Central memory CD8-positive, alpha-beta T cell (primary cell): ENCODE measurements around the gene BAK1.

Source experiments
- ATAC-seq: fragments of 150-1000 bp; cut with Tn5 transposase; replicated peaks from 2 replicates; pipeline ENCODE4 v1.10.0; 2022; ENCODE audit warnings: mild to moderate bottlenecking, moderate FRiP score, moderate number of reproducible peaks; ENCODE audit not compliant: poor library complexity, severe bottlenecking; ENCODE audit errors: extremely low read depth
- DNase-seq, 2 donors: peaks; one replicate each; pipeline ENCODE4 v3.0.0; 2021; ENCODE audit warnings: low spot score in 2 of 2
- H3K27ac Mint-ChIP-seq: one replicate; pipeline ENCODE4 v1.8.0; 2022; ENCODE audit warnings: low read depth, mild to moderate bottlenecking, moderate library complexity, mixed read lengths
- H3K27me3 Mint-ChIP-seq: one replicate; pipeline ENCODE4 v1.8.0; 2022; ENCODE audit warnings: mixed read lengths
- H3K36me3 Mint-ChIP-seq: one replicate; pipeline ENCODE4 v1.8.0; 2022; ENCODE audit warnings: mild to moderate bottlenecking, moderate library complexity, mixed read lengths; ENCODE audit not compliant: insufficient read depth
- H3K4me1 Mint-ChIP-seq: one replicate; pipeline ENCODE4 v1.8.0; 2022; ENCODE audit warnings: mixed read lengths
- H3K4me3 Mint-ChIP-seq: one replicate; pipeline ENCODE4 v1.8.0; 2022; ENCODE audit warnings: mild to moderate bottlenecking, moderate library complexity, mixed read lengths
- H3K9me3 Mint-ChIP-seq: one replicate; pipeline ENCODE4 v1.8.0; 2022; ENCODE audit warnings: mixed read lengths

The BAK1 gene

DNA sequence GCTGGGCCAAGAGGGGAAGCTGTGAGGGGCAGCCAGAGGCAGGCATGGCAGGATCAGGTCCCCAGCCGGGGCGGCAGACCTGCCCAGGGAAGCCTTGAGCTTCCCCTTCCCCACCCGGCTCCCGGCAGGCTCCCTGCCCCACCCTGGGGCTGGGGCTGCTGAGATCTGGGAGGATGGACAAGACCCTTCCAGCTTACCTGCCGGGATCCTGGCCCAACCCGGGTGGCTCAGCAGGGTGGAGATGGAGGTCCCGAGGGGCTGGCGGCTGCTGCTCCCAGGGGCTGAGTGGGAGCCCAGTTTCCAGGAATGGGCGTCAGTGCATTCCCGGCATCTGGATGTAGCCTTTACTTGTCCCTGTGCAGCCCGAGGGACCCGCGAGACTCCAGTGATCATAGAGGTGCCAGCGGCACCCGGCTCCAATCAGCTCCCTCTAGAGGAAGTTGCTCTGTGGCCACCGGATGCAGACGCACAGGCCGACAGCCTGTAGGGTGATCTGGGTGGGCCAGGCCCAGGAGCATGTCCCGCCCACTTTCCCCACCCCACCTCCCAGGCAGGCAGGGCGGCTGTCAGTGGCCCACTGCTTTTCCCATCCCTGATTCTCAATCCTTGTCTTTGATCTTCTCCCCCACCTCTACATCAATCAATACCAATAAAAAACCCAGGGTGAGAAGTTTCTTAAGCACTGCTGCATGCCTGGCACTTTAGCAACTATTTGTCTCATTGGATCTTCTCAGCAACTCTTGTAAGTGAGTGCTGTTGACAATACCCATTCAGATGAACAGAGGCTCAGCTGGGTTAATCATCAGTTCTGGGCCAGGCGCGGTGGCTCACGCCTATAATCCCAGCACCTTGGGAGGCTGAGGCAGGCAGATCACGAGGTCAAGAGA is at the start of gene BAK1:
BAK1 (minus strand) TSS at position 449 of the 887 bp plus-strand sequence. CDS start 2,672 bp downstream, outside the sequence.
- Mint-ChIP-seq H3K27me3 (no peaks in the 10 kb centered on the region), H3K27ac (peak within 1 kb of the TSS; percentile 97), H3K36me3 (peaks cover 22% of the 10 kb centered on the region), H3K9me3 (no peaks in the 10 kb centered on the region), H3K4me1 (peaks cover 29% of the 10 kb centered on the region), H3K4me3 (peak within 1 kb of the TSS; percentile 89)
- ATAC-seq (peak; percentile 95), DNase-seq (peak; percentile 66 to 68)

DNA sequence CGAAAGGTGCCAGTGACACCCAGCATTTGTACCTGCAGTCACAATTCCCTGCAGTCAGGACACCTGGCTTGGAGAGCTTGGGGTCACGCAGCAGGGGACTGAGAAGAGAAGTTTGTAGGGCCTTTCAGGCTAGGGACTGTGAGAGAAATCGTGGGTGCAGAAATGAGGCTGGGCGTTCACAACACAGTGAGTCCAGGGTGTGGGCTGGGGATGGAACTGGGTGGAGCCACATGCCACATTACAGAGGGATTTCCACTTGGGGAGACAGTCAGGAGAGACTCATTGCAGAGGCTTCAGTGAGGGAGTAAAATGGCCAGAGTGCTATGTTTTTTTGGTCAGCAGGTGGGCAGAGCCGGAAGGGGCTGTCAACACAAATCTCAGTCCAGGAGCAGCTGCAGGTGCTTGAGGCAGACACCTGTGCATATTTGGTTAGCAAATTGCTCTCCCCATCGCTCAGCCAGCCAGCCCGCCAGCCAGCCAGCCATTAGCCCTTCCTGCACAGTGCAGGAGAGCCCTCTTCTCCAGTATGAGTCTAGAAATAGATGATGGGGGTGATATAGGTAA is 48.4 kb upstream of the BAK1 start:
- no peak overlapping the region for H3K4me3 Mint-ChIP-seq
- no peaks in the 10 kb centered on the region for H3K27me3 Mint-ChIP-seq
- no peaks in the 10 kb centered on the region for H3K9me3 Mint-ChIP-seq
- ATAC-seq, result no peak
- no peak for DNase-seq
- H3K4me1 Mint-ChIP-seq, result peaks cover 62% of the 10 kb centered on the region
- no peak overlapping the region for H3K27ac Mint-ChIP-seq
- H3K36me3 Mint-ChIP-seq, result peaks cover 13% of the 10 kb centered on the region

DNA sequence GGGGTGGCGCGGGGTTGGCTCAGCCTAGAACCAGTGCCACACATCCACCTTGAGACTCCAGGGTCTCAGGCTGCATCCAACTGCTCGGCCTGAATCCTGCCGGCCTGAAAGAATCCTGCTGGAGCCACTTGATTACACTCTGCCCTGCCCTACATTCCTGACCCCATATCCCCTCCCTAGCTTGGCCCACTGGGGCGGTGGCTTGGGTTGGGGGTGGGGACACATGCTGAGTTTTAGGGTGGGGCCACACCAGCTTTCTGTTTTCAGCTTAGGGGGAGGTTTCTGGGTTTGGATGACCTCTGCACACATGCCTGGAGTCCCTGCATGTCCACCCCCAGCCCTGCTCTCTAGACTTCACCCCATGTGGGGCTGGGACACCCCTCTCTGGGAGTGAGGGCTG is 47.8 kb upstream of the BAK1 start:
- Mint-ChIP-seq H3K4me3 (no peak overlapping the region), H3K36me3 (peaks cover 15% of the 10 kb centered on the region), H3K9me3 (no peaks in the 10 kb centered on the region), H3K27me3 (no peaks in the 10 kb centered on the region), H3K4me1 (peaks cover 64% of the 10 kb centered on the region), H3K27ac (peak overlapping the region; percentile 27)
- no peak for ATAC-seq
- no peak for DNase-seq

DNA sequence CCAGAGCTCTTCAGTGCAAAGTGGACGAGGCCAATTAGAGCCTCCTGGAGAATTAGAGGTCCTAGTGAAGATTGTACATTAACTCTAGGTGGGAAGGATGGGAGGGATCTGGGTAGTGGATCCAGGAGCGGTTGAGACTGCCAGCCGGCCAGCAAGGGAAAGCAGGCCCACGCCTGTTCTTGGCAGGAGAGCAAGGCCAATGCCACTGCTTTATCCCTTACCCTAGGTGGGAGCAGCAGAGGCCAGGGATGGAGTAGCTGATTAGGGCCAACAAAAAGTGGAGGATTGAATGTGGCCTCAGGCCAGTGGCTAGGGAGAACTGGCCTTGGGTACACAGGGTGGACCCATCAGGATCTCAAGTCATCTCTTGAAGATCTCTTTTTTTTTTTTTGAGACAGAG is 44.8 kb upstream of the BAK1 start:
- Mint-ChIP-seq H3K9me3 (no peaks in the 10 kb centered on the region), H3K4me1 (peaks cover 59% of the 10 kb centered on the region), H3K4me3 (no peak overlapping the region), H3K27me3 (no peaks in the 10 kb centered on the region), H3K36me3 (peaks cover 12% of the 10 kb centered on the region), H3K27ac (peak overlapping the region; percentile 36)
- no peak for DNase-seq
- no peak for ATAC-seq

DNA sequence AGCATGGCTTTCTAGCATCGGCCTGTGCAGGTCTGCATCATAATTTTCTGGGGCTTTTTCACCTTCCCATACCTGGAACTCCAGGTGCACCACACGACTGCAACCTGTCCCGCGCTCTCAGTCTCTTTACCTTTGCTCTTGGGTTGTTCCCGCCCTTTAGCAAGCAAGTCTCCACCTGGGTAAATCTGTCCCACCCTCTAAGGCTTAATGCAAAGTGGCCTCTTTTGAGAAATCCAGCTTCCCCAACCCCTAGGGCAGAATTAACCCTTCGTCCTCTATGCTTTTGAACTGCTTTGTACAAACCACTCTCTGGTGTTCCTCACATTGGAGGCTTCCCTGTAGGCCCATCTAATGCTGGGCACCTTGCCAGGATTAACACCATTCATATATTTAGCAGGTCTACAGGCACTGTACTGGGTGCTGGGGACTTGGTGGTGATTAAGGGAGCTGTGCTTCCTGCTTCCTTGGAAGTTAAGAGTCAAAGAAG is 43.9 kb upstream of the BAK1 start:
- ATAC-seq (no peak), DNase-seq (no peak)
- peak overlapping the region; percentile 25 for H3K27ac Mint-ChIP-seq
- no peaks in the 10 kb centered on the region for H3K27me3 Mint-ChIP-seq
- no peaks in the 10 kb centered on the region for H3K9me3 Mint-ChIP-seq
- peaks cover 13% of the 10 kb centered on the region for H3K36me3 Mint-ChIP-seq
- H3K4me1 Mint-ChIP-seq, result peaks cover 68% of the 10 kb centered on the region
- peak overlapping the region; percentile 87 for H3K4me3 Mint-ChIP-seq

DNA sequence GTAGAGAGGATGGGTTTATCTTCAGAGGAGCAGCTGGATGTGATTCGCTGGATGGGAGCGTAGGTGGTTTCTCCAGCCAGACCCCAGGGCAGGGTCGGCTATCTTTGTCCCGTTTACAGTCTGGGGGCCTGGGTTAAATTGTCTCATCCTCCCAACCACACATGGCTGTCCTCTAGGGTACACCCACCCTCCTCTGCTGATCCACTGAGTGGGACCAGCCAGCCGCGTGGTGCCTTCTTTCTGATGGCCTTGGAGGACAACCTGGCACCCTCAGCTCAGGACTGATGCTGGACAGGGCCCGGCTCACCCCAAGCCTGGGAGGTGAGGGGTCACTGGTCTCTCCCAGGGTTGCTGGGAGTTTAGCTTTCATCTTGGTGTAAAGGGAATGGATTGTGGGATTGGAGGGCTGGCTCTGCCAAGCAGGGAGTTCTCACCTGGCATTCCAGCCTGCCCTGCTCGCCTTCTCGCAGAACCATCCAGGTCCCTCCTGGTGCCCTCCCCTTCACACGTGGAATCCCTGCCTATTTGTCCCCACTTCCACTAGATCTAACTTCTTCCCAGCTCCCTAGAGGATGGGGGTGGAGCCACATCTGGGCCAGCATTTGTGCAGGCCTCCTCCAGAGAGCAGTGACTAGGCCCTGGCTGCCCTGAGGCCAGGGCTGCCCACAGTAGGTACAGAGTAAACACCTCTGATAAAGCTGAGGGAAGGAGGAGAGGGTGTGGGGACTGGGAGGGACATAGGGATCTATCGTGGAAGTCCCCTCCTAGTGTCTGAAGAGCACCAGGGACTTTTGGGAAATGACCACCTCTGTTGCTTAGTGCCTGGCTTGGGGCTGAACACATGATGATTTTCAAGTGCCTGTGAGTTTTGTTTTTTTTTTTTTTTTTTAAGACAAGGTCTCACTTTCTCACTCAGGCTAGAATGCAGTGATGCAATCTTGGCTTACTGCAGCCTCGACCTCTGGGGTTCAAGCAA is 42.7 kb upstream of the BAK1 start:
- no peaks in the 10 kb centered on the region for H3K27me3 Mint-ChIP-seq
- H3K27ac Mint-ChIP-seq, result peak overlapping the region; percentile 91
- no peak for ATAC-seq
- peak overlapping the region; percentile 87 for H3K4me3 Mint-ChIP-seq
- H3K4me1 Mint-ChIP-seq, result peaks cover 68% of the 10 kb centered on the region
- no peaks in the 10 kb centered on the region for H3K9me3 Mint-ChIP-seq
- H3K36me3 Mint-ChIP-seq, result peaks cover 12% of the 10 kb centered on the region
- DNase-seq, result no peak

DNA sequence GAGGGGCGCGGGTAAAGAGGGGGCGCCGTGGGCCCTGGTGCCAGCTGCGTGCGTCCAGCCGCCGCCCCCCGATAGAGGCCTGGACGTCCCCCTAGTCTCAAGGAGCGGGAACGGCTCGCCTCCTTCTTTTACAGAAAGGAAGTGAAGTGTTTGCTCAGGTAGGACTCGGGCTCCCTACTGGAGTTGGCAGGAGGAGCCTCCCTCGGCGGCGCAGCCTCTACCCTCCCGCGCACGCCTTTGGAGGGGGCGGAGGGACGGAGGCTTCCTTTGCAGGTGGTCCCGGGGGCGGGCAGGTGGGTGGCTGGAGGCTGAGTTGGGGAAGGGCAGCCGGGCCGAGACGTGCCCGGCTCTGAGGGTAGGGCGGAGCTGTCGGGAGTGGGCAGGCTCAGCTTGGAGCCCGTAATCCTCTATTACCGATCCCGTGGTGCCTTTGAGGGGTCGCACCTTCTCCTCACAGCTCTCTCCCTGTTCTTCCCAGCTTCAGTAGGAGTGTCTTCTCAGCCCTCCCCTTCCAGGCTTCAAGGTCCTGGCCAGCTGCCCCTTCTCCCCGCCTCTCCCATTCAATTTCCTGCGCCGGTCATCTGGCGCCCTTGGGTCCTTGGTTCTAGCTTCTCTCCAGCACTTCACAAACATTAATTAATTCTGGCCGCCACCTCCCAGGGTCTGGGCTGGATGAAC is 41.8 kb upstream of the BAK1 start:
- Mint-ChIP-seq H3K27me3 (no peaks in the 10 kb centered on the region), H3K4me3 (peak overlapping the region; percentile 87), H3K36me3 (peaks cover 11% of the 10 kb centered on the region), H3K9me3 (no peaks in the 10 kb centered on the region), H3K4me1 (peaks cover 67% of the 10 kb centered on the region), H3K27ac (peak overlapping the region; percentile 91)
- ATAC-seq (peak; percentile 20), DNase-seq (no peak)

DNA sequence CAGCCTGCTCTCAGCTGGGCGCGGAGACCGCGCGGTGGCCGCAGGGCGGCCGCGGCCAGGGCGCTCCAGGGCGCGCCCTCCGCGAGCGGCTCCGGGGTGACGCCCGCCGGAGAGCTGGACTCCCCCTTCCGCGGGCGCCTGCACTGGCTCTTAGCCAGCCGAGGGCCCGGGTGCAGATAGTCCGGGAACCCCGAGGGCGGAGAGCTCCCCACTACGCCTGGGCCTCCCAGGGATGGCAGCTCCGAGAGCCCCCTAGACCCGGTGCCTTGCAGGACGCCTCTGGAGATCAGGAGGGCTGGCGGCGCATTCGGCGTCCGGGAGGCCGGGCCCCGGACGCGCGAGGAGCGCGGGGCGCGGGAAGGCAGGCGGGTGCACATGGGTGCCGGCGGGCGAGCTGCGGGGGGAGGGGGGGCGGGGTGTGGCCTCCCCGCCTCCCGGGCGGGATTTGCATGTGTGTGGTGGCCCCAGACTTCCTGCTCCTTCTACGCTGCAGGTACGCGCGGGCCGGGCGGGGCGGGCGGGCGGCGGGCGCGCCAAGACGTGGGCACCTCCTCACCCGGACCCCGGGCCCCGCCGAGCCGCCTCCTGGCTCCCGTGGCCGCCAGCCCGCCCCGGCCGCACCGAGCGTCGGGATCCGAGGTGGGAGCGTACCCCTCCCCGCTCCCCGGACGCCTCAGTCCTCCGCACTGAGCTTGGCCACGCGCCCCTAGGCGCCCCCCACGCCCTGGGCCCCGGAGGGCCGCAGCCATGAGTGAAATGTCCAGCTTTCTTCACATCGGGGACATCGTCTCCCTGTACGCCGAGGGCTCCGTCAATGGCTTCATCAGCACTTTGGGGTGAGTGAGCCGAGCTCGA is 41.0 kb upstream of the BAK1 start, which contains the start of gene ITPR3:
ITPR3 (plus strand) TSS at position 467 of the 855 bp plus-strand sequence; CDS start at position 748, 281 bp downstream.
- Mint-ChIP-seq H3K36me3 (peaks cover 9% of the 10 kb centered on the region), H3K27ac (peak within 1 kb of the TSS; percentile 97), H3K27me3 (no peaks in the 10 kb centered on the region), H3K9me3 (no peaks in the 10 kb centered on the region), H3K4me1 (peaks cover 73% of the 10 kb centered on the region), H3K4me3 (peak within 1 kb of the TSS; percentile 87)
- peak; percentile 65 to 70 for DNase-seq
- ATAC-seq, result peak; percentile 79

DNA sequence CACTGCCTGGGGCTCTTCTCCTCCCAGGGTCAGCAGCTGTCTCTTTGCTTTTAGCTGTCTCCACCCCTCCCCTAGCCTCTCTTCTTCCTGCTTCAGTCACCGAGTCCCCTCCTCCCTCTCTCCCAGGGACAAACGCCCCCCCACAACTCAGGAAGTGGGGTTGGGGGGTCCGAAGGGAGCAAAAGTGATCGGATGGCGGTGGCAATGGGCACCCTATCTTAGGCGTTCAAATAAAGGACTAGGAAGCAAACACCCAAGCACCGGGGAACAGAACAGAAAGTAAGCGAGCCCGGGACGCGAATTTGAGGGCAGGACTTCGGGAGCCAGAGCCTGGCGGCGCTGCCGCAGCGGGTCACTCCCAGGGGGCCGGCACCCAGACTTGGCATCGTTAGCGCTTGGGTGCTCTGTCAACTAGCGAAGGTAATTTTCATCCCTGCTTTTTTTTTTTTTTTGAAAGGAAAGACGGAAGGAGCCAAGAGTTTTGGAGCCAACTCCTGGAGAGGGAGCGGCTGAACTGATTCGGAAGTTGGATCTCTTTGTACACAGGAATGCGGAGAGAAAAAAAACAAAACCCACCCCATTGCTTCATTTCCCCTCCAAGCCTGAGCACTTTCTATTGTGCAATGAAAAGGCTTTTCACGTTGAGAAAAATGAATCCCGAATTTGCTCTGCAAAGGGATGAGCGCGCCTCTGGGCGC is 40.2 kb upstream of the BAK1 start:
- peak in 1 of 2 donors; percentile 22 for DNase-seq
- no peak for ATAC-seq
- H3K27me3 Mint-ChIP-seq, result no peaks in the 10 kb centered on the region
- H3K4me3 Mint-ChIP-seq, result peak overlapping the region; percentile 87
- H3K36me3 Mint-ChIP-seq, result peaks cover 9% of the 10 kb centered on the region
- H3K4me1 Mint-ChIP-seq, result peaks cover 71% of the 10 kb centered on the region
- H3K27ac Mint-ChIP-seq, result peak overlapping the region; percentile 97
- no peaks in the 10 kb centered on the region for H3K9me3 Mint-ChIP-seq

DNA sequence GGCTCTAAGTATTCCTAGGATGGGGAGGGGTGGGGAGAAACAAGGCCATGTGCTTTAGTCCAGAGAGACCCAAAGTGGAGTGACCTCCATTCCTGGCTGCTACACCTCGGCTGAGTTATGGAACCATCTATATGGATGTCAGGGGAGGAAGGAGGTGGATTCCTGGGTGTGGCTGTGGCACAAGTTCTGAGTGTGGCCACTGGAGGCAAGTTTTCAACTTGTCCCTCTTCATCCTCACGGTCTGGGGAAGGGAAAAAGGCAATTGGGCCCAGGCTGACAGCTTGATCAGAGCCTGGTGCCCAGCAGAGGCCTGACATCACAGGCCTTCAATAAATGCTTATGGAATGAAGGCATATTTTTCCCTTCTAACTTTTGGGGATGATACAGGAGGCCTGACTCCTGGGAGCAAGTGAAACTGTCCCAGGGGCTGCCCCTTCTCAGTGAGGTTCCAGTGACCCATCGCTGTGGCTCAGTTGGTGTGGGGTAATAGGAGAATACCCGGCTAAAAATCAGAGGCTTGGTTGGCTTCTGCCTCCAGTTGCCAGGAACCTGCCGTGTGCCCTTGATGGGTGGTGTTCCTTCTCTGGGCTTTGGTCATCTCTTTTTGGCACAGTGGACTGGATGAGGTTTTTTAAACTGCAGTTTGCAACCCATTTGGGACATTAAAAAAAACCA is 39.2 kb upstream of the BAK1 start:
- Mint-ChIP-seq H3K36me3 (peaks cover 8% of the 10 kb centered on the region), H3K27ac (peak overlapping the region; percentile 97), H3K9me3 (no peaks in the 10 kb centered on the region), H3K27me3 (no peaks in the 10 kb centered on the region), H3K4me3 (peak overlapping the region; percentile 87), H3K4me1 (peaks cover 61% of the 10 kb centered on the region)
- ATAC-seq, result no peak
- no peak for DNase-seq
